ENCODE measurements around the gene MBTPS1.

Gene MBTPS1

GRCh38 chr16:84032458-84033178 lies 84.1 kb downstream of the MBTPS1 start:
- DNase-seq = no peak

- DNase-seq = no peak
Observed at GRCh38 chr16:84031556-84031955, 85.2 kb downstream of the MBTPS1 start.

GRCh38 chr16:84029297-84030047 lies 87.3 kb downstream of the MBTPS1 start:
- DNase-seq = no peak

GRCh38 chr16:84027625-84028024 lies 89.1 kb downstream of the MBTPS1 start:
- DNase-seq = no peak

GRCh38 chr16:84026606-84027005 lies 90.1 kb downstream of the MBTPS1 start:
- DNase-seq = no peak

GRCh38 chr16:84024854-84025253 lies 91.9 kb downstream of the MBTPS1 start:
- no peak for DNase-seq

- DNase-seq = no peak
Observed at GRCh38 chr16:84022644-84023043, 94.1 kb downstream of the MBTPS1 start.

- no peak for DNase-seq
Observed at GRCh38 chr16:84021488-84021887, 95.3 kb downstream of the MBTPS1 start.

- DNase-seq = no peak
Observed at GRCh38 chr16:84020353-84020752, 96.4 kb downstream of the MBTPS1 start.

- no peak for DNase-seq
Observed at GRCh38 chr16:84018710-84019109, 98.0 kb downstream of the MBTPS1 start.

GRCh38 chr16:84016477-84016876 lies 100.3 kb downstream of the MBTPS1 start:
- DNase-seq = no peak

- DNase-seq = no peak
Observed at GRCh38 chr16:84015399-84015798, 101.3 kb downstream of the MBTPS1 start.

- DNase-seq = no peak
Observed at GRCh38 chr16:84014570-84015327, 102.0 kb downstream of the MBTPS1 start.

- DNase-seq = peak; percentile 84 to 92
Observed at GRCh38 chr16:84013787-84014569, 102.8 kb downstream of the MBTPS1 start.

GRCh38 chr16:84009282-84009681 lies 107.5 kb downstream of the MBTPS1 start:
- DNase-seq = no peak

- no peak for DNase-seq
Observed at GRCh38 chr16:84007965-84008364, 108.8 kb downstream of the MBTPS1 start.

GRCh38 chr16:84007520-84007919 lies 109.2 kb downstream of the MBTPS1 start:
- DNase-seq = no peak

GRCh38 chr16:84005391-84005790 lies 111.4 kb downstream of the MBTPS1 start:
- no peak for DNase-seq

GRCh38 chr16:84004442-84004841 lies 112.3 kb downstream of the MBTPS1 start:
- no peak for DNase-seq

All from SHP77 (cell line).